Adipocyte (in vitro differentiated cells): Measurements from ENCODE around the gene PARVB.

Source experiments
- DNase-seq: peaks from one replicate; pipeline ENCODE4 v3.0.0-alpha.2; 2015; ENCODE audit warnings: low read depth
- H3K27me3 ChIP-seq: replicated peaks from 2 replicates; pipeline ENCODE4 v1.7.0; 2013; ENCODE audit warnings: mild to moderate bottlenecking, low read length, moderate library complexity; ENCODE audit not compliant: control insufficient read depth, insufficient read depth
- H3K36me3 ChIP-seq: 2 replicates; pipeline ENCODE4 v1.7.0; 2013; ENCODE audit warnings: low read length, mild to moderate bottlenecking, moderate library complexity; ENCODE audit not compliant: control insufficient read depth, insufficient read depth, severe bottlenecking
- H3K4me1 ChIP-seq: 2 replicates; pipeline ENCODE4 v1.7.0; 2013; ENCODE audit warnings: mild to moderate bottlenecking, low read length, moderate library complexity; ENCODE audit not compliant: control insufficient read depth, insufficient read depth
- H3K4me3 ChIP-seq: 2 replicates; pipeline ENCODE4 v1.7.0; 2013; ENCODE audit warnings: mild to moderate bottlenecking, low read length, moderate library complexity
- H3K9ac ChIP-seq: 2 replicates; pipeline ENCODE4 v1.7.0; 2013; ENCODE audit warnings: mild to moderate bottlenecking, low read length, moderate library complexity
- H3K9me3 ChIP-seq: 2 replicates; pipeline ENCODE4 v1.7.0; 2013; ENCODE audit warnings: mild to moderate bottlenecking, low read length, moderate library complexity; ENCODE audit not compliant: control insufficient read depth

The PARVB gene

DNA sequence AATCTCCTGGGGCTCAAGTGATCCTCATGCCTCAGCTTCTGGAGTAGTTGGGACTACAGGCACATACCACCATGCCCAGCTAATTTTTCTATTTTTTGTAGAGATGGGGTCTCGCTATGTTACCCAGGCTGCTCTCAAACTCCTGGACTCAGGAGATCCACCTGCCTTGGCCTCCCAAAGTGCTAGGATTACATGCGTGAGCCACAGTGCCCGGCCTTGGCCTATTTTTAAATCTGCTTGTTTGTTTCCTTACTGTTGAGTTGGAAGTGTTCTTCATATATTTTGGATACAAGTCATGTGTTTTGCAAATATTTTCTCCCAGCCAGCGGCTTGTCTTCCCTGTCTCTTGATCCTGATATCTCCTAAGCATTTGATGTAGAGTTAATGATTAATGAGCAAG lies 5.0 kb downstream of the PARVB start:
- Histone ChIP-seq H3K9me3 (no peaks in the 10 kb centered on the region), H3K4me1 (peaks cover 29% of the 10 kb centered on the region), H3K4me3 (no peak overlapping the region), H3K36me3 (no peaks in the 10 kb centered on the region), H3K27me3 (no peaks in the 10 kb centered on the region), H3K9ac (no peak overlapping the region)
- no peak for DNase-seq

DNA sequence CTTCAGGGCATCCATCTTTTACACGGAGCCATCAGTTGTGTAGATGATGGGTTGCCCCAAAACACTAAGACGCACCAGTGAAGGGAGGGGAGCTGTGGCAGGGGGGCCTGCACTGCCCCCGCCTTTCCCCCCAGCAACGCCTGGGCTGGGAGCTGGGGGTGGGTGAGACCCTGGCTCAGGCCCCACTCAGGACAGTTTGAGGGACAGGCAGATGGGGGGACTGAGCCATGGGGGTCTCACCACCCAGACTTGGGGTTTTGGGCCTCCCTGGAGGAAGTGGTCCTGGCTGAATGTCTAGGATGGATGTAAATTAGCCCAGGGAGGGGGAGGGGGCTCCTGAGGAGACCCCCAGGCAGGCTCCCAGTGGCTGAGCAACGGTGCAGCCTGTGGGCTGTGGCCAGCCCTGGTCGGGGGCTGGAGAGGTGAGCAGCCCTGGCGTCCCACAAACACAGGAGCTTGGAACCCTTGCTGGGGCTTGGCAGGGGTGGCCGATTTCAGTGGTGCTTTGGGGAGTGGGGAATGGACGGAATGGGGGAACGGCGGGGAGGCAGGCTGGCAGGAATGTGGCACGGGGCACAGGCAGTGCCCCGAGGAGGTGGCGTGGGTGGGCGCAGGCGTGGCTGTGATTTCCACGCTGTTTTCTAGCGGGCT lies 6.1 kb downstream of the PARVB start:
- no peak overlapping the region for H3K4me3 ChIP-seq
- H3K4me1 ChIP-seq: peaks cover 25% of the 10 kb centered on the region
- no peaks in the 10 kb centered on the region for H3K27me3 ChIP-seq
- H3K36me3 ChIP-seq: no peaks in the 10 kb centered on the region
- H3K9me3 ChIP-seq: no peaks in the 10 kb centered on the region
- H3K9ac ChIP-seq: no peak overlapping the region
- DNase-seq: no peak

DNA sequence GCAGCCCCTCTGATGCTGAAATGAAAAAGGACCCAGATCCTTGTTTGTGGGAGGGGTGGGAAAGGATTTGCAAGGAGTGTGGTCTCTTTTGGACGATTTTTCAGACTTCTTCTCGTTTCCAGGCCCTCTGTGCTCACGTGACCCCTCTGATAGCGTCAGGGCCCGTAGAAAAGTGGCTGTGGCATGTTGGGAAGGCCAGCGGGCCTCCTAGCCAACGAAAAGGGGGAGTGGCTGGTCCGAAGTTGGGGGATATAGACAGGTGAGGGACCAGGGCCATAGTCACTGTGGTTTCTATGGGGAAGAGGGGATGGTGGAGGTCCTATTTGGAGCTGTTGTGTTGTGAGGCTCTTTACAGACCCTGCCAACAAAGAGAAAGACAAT lies 6.6 kb downstream of the PARVB start:
- H3K27me3 ChIP-seq: no peaks in the 10 kb centered on the region
- H3K4me1 ChIP-seq: peaks cover 23% of the 10 kb centered on the region
- DNase-seq: no peak
- no peaks in the 10 kb centered on the region for H3K9me3 ChIP-seq
- H3K36me3 ChIP-seq: no peaks in the 10 kb centered on the region
- H3K9ac ChIP-seq: no peak overlapping the region
- H3K4me3 ChIP-seq: no peak overlapping the region

DNA sequence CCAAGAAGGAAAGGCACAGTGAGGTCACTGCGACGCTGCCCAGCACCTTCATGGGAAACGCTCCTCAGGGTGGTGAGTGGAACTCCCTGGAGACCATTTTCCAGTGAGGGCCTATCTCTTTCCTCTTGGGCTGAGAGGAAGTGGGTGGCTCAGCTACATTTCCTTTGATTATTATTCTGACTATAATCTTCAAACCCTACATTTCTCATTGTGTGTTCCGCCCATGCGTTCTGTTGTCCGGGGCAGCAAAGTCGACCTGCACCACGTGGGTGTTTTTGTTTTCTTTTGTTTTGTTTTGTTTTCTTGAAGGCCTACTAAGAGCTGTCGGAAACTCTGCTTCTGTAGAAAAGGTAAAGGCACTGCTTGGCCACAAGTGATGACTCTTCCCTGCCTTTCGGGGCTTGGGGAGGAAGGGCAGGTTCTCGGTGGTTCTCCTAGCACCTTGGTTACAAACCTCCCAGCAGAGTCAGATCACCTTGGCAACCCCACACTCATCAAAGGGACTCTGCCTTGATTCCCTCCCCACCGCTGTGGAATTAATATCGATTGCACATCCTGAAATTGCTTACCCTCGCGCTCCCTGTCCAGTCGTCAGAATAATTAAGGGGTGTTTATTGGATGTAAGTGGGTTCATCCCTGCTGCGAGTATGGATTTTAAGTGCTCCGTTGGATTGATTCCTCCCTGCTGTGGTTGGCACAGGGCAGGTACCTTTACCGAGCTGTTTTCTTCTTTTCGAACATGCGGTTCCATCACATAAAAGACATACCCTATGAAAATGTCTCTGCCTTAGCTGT lies 7.3 kb downstream of the PARVB start:
- Histone ChIP-seq H3K9ac (peak overlapping the region; percentile 16), H3K36me3 (no peaks in the 10 kb centered on the region), H3K27me3 (no peaks in the 10 kb centered on the region), H3K4me3 (no peak overlapping the region), H3K4me1 (peaks cover 23% of the 10 kb centered on the region), H3K9me3 (no peaks in the 10 kb centered on the region)
- DNase-seq: no peak

DNA sequence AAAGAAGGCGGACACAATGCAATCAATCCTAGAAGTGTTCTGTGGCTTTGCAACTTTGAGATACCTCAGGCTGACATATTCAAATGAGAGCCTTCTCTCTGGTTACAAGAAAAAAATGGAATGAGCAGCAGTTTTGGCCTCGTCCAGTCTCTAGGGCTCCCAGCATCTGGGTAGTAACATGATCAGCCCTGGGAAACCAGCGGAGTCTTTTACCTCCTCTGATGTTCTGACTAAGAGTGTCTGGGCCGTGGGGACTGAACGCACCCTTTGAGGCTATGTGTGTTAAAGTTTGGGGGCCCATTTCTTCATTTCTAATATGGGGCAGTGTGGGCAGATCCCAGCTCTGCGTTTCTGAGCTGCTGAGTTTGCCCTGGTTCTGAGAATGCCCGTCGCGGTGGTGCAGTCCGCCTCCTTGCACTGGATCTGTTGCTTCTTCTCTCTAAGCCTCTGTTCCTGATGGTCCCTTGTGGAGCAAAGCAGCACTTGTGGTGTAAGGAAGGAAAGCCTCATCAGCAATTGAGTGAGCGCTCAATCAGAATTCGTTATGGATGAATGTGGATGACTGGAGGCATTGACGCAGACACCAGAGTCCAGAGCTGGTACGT lies 8.1 kb downstream of the PARVB start:
- Histone ChIP-seq H3K9me3 (no peaks in the 10 kb centered on the region), H3K36me3 (no peaks in the 10 kb centered on the region), H3K27me3 (no peaks in the 10 kb centered on the region), H3K4me1 (peaks cover 25% of the 10 kb centered on the region), H3K9ac (peak overlapping the region; percentile 16), H3K4me3 (no peak overlapping the region)
- no peak for DNase-seq

DNA sequence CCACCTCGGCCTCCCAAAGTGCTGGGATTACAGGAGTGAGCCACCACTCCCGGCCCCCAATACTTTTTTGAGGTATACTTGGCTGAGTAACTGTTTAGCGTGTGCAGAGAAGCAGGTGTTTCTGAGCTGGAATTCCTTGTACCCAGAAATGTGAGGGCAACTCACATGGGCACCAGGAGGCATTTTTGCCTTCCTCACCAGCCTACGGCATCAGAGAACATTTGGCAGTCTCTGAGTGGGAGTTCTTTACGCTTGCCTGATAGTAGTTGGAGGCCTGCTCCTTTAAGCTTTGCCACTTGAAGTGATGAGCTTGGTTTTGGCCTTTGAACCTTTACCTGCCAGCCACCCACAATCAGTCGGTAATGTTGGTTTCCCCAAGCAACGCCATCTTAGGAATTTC lies 9.2 kb downstream of the PARVB start:
- no peaks in the 10 kb centered on the region for H3K27me3 ChIP-seq
- no peak overlapping the region for H3K4me3 ChIP-seq
- H3K9ac ChIP-seq: no peak overlapping the region
- H3K9me3 ChIP-seq: no peaks in the 10 kb centered on the region
- no peaks in the 10 kb centered on the region for H3K36me3 ChIP-seq
- H3K4me1 ChIP-seq: peaks cover 35% of the 10 kb centered on the region
- no peak for DNase-seq

DNA sequence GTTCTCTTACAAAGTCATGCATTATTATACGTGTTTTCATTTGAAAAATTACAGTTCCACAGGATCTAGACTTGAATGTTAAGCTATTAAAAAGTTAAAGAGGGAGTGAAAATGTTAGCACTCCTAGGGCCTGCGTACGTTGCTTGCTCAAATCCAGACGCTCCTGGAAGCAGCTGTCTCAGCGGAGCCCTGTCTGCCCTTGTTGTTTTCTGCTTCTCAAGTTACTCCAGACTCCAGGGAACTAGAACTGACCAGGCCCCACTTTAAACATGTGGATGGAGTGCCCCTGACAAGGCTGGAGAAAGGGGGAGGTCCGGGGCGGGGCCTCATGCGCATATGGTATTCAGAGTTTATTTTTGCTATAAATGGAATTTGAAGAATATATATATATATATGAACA lies 9.6 kb downstream of the PARVB start:
- DNase-seq: peak; percentile 15

DNA sequence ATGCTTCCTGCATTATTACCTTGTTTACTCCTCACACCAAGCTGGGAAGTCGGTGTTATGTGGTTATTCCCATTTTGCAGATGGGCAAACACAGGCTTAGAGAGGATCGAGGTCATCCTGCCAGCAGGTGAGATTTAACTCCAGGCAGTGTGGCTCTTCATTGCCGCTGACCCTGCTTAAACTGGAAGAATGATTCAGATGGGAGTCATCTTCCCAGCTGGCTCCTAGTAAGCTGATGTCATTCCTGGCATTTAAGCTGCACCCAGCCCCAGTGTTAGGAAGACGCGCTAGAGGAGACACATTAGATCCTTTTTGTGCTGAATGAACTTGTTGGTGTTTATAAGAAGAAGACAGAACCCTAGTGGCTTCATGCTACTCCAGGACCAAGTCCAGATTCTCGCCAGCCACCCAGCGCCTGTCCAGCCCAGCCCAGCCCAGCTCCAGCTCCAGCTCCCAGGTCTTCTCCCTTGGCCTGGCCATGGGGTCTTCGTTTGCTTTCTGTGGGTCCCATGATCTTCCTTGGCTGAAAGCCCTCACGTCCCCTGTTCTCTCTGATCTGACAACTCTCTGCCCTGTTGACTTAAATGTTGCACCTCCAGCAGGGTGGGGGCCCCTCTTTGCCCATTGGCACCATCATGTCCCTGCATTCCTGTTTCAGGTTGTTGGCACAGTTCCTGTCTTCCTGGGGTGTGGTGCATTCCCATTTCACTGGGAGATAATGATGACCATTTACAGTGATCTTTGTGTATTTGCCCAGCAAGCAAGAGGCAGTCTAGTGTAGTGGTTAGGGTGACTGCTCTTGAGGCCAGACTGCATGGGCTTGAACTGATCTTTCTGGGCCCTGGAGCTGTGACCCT lies 13.6 kb downstream of the PARVB start:
- H3K4me3 ChIP-seq: peak overlapping the region; percentile 67
- peak overlapping the region; percentile 60 for H3K9ac ChIP-seq
- H3K27me3 ChIP-seq: no peaks in the 10 kb centered on the region
- peaks cover 21% of the 10 kb centered on the region for H3K4me1 ChIP-seq
- no peaks in the 10 kb centered on the region for H3K9me3 ChIP-seq
- no peaks in the 10 kb centered on the region for H3K36me3 ChIP-seq
- DNase-seq: peak; percentile 83

More for the DNA sequence above, 9.6 kb downstream of the PARVB start:
- Histone ChIP-seq H3K9ac (no peak overlapping the region), H3K27me3 (no peaks in the 10 kb centered on the region), H3K4me3 (no peak overlapping the region), H3K9me3 (no peaks in the 10 kb centered on the region), H3K4me1 (peaks cover 36% of the 10 kb centered on the region), H3K36me3 (no peaks in the 10 kb centered on the region)

DNA sequence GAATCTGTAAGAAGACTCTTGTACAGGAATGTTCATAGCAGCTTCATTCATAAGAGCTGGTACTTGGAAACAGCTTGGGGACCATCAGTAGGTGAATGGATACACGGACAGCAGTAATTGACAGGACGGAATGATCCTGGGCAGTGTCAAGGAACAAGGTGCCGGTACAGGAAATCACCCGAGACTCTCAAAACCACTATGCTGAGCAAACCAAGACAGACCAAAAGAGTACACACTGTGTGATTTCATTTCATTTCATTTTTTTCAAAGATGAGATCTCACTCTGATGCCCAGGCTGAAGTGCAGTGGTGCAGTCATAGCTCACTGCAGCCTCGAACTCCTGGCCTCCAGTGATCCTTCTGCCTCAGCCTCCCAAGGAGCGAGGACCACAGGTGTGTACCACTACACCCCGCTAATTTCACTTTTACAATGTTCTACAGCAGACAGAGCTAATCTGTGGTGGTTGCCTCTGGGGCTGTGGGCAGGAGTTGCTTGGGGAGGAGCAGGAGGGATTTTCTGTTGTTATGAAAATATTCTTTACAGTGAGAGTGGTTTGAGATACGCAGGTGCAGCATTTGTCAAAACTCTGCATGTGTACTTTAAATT lies 15.6 kb downstream of the PARVB start:
- DNase-seq: no peak
- Histone ChIP-seq H3K4me3 (no peak overlapping the region), H3K4me1 (peaks cover 12% of the 10 kb centered on the region), H3K9me3 (no peaks in the 10 kb centered on the region), H3K9ac (no peak overlapping the region), H3K36me3 (no peaks in the 10 kb centered on the region), H3K27me3 (no peaks in the 10 kb centered on the region)

DNA sequence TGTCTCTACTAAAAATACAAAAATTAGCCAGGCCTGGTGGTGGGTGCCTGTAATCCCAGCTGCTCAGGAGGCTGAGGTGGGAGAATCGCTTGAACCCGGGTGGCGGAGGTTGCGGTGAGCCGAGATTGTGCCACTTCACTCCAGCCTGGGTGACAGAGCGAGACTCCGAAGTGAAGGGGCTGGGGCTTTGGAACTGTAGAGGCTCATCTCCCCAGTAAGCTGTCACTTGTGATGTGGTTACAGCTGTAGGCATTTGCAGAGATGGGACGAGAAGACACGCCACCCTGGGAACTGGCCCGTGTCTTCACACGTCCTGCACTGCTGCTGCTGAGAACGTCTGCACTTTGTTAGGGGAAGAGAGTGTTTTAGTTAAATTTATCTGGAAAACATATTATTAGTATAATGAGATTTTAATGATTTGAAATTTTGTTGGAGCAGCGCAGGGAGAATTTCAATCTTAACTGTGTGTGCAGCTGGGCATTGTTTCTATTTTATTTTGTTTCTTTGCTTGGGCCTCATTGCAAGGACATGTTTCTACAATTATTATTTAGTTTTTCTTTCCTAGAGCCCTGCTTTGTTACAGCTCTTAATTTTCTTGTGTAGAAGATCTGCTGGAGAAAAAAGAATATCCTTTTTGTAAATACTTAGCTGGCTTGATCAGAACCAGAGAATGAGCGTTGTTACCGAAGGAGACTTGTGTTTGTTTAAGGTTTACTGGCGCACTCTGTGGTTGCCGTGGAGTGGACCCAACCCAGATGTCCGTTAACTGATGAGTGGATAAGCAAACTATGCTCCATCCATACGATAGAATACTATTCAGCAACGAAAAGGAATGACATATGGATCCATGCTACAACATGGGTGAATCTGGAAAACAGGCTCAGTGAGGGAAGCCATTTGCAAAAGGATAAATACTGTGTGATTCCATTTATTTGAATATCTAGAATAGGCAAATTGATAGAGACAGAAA lies 18.4 kb downstream of the PARVB start:
- Histone ChIP-seq H3K4me1 (peaks cover 16% of the 10 kb centered on the region), H3K9me3 (no peaks in the 10 kb centered on the region), H3K36me3 (no peaks in the 10 kb centered on the region), H3K4me3 (no peak overlapping the region), H3K9ac (no peak overlapping the region), H3K27me3 (no peaks in the 10 kb centered on the region)
- peak; percentile 41 for DNase-seq
